ENCODE data around the gene IFNLR1. TPM values are rescaled to one million over a fixed set of nuclear protein-coding genes. Genes with fewer than 3 reads are reported as not detected.

The IFNLR1 gene
- total RNA-seq, 6 experiments from 2014 or later: 3.4 to 8.3 (median 4.0) TPM

GRCh38 chr1:24155011-24155782 is 31.9 kb downstream of the IFNLR1 start:
- ATAC-seq (peak; percentile 40 to 73 (median 68)), DNase-seq (peak; percentile 56 to 80 (median 66))
- intact Hi-C loops (cut with DNase I): no loop called here
- H3K9me3 ChIP-seq: no peaks in the 10 kb centered on the region
- no peak overlapping the region for H3K4me3 ChIP-seq
- TF ChIP-seq CTCF (IDR thresholded peaks at IDR 0.05) (peak in 1 of 4 donors; percentile 13), POLR2A (IDR thresholded peaks at IDR 0.05) (no peak)
- H3K4me1 ChIP-seq: peaks cover 0 to 28% (median 0%) of the 10 kb centered on the region in 4 donors
- WGBS (ENCODE audit: insufficient coverage, low coverage, low lambda C conversion rate, missing lambda C conversion rate): 47% methylated on average over 8 of the region's 11 CpGs
- no peaks in the 10 kb centered on the region for H3K27me3 ChIP-seq
- H3K27ac ChIP-seq: peak overlapping the region in 1 of 3 donors; percentile 47
- peaks cover 0 to 21% (median 0%) of the 10 kb centered on the region in 4 donors for H3K36me3 ChIP-seq

DNA sequence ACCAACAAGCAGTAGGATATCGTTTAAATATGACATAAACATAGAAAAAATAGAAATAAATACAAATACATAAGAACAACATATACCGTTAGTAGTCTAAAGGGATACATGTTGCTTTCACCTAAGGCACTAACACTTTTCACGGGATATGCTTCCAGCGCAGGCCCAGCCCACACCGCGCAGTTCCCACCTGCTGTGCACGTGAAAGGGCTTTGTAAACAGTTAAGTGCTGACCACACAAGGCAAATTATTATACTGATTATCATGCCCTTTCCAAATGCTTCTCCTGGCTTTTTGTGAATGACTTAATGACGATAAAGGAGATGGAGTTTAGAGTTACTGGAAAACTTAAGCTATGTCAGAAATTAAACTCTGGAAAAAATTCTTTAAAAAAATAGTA is 32.9 kb downstream of the IFNLR1 start:
- peak in 1 of 3 donors; percentile 5 for DNase-seq
- Histone ChIP-seq H3K36me3 (peaks cover 0 to 16% (median 0%) of the 10 kb centered on the region in 4 donors), H3K27ac (no peak overlapping the region), H3K4me1 (peaks cover 0 to 28% (median 0%) of the 10 kb centered on the region in 4 donors), H3K27me3 (no peaks in the 10 kb centered on the region), H3K9me3 (no peaks in the 10 kb centered on the region), H3K4me3 (no peak overlapping the region)
- ATAC-seq: no peak
- WGBS (ENCODE audit: insufficient coverage, low coverage, low lambda C conversion rate, missing lambda C conversion rate): 84% methylated on average over 8 of the region's 8 CpGs
- TF ChIP-seq POLR2A (IDR thresholded peaks at IDR 0.05): no peak
- TF ChIP-seq CTCF (IDR thresholded peaks at IDR 0.05): no peak
- intact Hi-C loops (cut with DNase I): no loop called here

GRCh38 chr1:24152631-24153494 is 34.2 kb downstream of the IFNLR1 start:
- WGBS (ENCODE audit: insufficient coverage, low coverage, low lambda C conversion rate, missing lambda C conversion rate): 100% methylated on average over 2 of the region's 10 CpGs
- Histone ChIP-seq H3K9me3 (no peaks in the 10 kb centered on the region), H3K36me3 (peaks cover 0 to 13% (median 0%) of the 10 kb centered on the region in 4 donors), H3K4me3 (no peak overlapping the region), H3K4me1 (peaks cover 0 to 28% (median 0%) of the 10 kb centered on the region in 4 donors), H3K27me3 (no peaks in the 10 kb centered on the region), H3K27ac (no peak overlapping the region)
- ATAC-seq: no peak
- DNase-seq: peak in 1 of 3 donors; percentile 40
- TF ChIP-seq POLR2A (IDR thresholded peaks at IDR 0.05): no peak
- TF ChIP-seq CTCF (IDR thresholded peaks at IDR 0.05): no peak
- intact Hi-C loops (cut with DNase I): no loop called here

- no peaks in the 10 kb centered on the region for H3K36me3 ChIP-seq
- ATAC-seq: peak; percentile 37 to 49 (median 44)
- DNase-seq: peak; percentile 65 to 81 (median 70)
- peaks cover 0 to 28% (median 0%) of the 10 kb centered on the region in 4 donors for H3K4me1 ChIP-seq
- peak overlapping the region in 1 of 3 donors; percentile 17 for H3K4me3 ChIP-seq
- TF ChIP-seq CTCF (IDR thresholded peaks at IDR 0.05): no peak
- no peak for TF ChIP-seq POLR2A (IDR thresholded peaks at IDR 0.05)
- no peaks in the 10 kb centered on the region for H3K9me3 ChIP-seq
- H3K27me3 ChIP-seq: no peaks in the 10 kb centered on the region
- WGBS (ENCODE audit: insufficient coverage, low coverage, low lambda C conversion rate, missing lambda C conversion rate): 4% methylated on average over 12 of the region's 12 CpGs
- intact Hi-C loops (cut with DNase I): no loop called here
- H3K27ac ChIP-seq: peak overlapping the region in 2 of 3 donors; percentile 32 to 76
Measured at GRCh38 chr1:24151175-24151533, 35.9 kb downstream of the IFNLR1 start.
